Measurements from ENCODE around the gene DUSP5.

The DUSP5 gene

GRCh38 chr10:110493832-110494426, 3.8 kb upstream of the DUSP5 start:
- Histone ChIP-seq H3K27me3 (ENCODE audit: control insufficient read depth, insufficient read depth, low read length) (peaks cover 2% of the 10 kb centered on the region), H3K27ac (no peak overlapping the region), H3K9me3 (ENCODE audit: control insufficient read depth, low read length) (no peaks in the 10 kb centered on the region), H3K79me2 (no peaks in the 10 kb centered on the region), H3K36me3 (ENCODE audit: control insufficient read depth, insufficient read depth, low read length) (no peaks in the 10 kb centered on the region), H2AFZ (no peak overlapping the region), H3K4me2 (ENCODE audit: low read length) (no peak overlapping the region), H3K9ac (no peak overlapping the region), H3K4me1 (no peaks in the 10 kb centered on the region), H3K4me3 (ENCODE audit: low read depth, low read length) (no peak overlapping the region)
- TF ChIP-seq, protein P1, sequence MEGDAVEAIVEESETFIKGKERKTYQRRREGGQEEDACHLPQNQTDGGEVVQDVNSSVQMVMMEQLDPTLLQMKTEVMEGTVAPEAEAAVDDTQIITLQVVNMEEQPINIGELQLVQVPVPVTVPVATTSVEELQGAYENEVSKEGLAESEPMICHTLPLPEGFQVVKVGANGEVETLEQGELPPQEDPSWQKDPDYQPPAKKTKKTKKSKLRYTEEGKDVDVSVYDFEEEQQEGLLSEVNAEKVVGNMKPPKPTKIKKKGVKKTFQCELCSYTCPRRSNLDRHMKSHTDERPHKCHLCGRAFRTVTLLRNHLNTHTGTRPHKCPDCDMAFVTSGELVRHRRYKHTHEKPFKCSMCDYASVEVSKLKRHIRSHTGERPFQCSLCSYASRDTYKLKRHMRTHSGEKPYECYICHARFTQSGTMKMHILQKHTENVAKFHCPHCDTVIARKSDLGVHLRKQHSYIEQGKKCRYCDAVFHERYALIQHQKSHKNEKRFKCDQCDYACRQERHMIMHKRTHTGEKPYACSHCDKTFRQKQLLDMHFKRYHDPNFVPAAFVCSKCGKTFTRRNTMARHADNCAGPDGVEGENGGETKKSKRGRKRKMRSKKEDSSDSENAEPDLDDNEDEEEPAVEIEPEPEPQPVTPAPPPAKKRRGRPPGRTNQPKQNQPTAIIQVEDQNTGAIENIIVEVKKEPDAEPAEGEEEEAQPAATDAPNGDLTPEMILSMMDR (IDR thresholded peaks at IDR 0.05), result no peak

DNA sequence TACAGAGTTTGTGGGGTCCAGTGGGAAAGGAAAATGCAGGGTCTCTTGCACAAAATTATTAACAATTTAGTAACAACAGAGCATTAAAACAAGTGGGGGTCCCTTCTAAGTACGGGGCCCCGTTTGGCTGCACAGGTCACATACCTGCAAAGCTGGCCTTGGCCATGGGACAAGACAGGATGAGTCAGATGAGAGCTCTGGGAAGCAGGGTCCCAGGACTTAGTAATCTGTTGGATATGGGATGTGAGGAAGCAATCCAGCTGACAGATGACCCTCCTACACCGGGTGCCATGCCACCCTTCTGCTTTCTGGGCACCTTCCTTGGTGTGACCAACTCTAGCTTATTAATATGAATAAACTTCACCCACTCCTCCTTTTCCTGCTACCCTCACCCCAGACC, 3.2 kb upstream of the DUSP5 start:
- TF ChIP-seq, protein P1 (IDR thresholded peaks at IDR 0.05), result no peak
- H3K4me1 ChIP-seq, result no peaks in the 10 kb centered on the region
- no peaks in the 10 kb centered on the region for H3K36me3 ChIP-seq (ENCODE audit: control insufficient read depth, insufficient read depth, low read length)
- H3K9ac ChIP-seq, result no peak overlapping the region
- no peaks in the 10 kb centered on the region for H3K79me2 ChIP-seq
- H3K4me2 ChIP-seq (ENCODE audit: low read length), result no peak overlapping the region
- no peak overlapping the region for H3K27ac ChIP-seq
- peaks cover 4% of the 10 kb centered on the region for H3K27me3 ChIP-seq (ENCODE audit: control insufficient read depth, insufficient read depth, low read length)
- no peak overlapping the region for H3K4me3 ChIP-seq (ENCODE audit: low read depth, low read length)
- H2AFZ ChIP-seq, result no peak overlapping the region
- no peaks in the 10 kb centered on the region for H3K9me3 ChIP-seq (ENCODE audit: control insufficient read depth, low read length)

DNA sequence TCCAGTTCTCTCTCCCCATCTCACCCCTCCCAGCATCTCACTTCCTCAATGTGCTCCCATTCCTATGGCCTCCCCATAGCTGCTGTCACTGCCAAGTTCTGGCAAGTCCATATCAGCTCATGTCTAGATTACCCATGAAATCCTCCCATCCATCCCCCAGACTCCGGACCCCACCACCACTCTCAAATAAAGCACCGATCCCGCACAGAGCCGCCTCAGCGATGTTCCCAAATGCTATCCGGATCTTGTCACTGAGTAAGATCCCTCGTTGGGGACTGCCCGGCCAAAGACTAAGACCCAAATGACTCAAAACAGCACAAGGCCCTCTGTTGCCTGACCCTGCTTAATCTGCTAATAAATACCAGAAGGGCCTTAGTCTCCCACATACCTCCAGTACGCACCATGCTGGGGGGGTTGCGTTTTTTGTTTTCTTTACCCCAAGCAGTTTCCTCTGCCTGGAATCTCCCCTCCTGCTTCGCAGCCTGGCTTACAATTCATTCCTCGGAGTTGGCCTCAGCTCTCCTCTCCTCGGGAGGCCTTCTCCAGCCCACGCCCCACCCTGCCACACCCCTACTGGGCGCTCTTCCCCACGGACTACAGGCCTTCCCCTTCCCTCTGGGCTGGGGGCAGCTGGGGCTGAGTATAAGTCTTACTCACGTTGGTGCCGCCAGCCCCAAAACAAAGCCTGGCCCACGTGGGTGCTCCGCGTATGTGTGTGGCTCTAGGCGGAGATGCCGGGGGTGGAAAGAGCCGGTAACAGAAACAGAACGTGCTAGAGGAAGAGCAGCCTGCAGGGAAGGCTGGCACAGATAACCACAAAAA, 1.8 kb upstream of the DUSP5 start:
- Histone ChIP-seq H3K9ac (no peak overlapping the region), H3K4me1 (no peaks in the 10 kb centered on the region), H3K4me2 (ENCODE audit: low read length) (no peak overlapping the region), H3K27me3 (ENCODE audit: control insufficient read depth, insufficient read depth, low read length) (peaks cover 4% of the 10 kb centered on the region), H3K4me3 (ENCODE audit: low read depth, low read length) (no peak overlapping the region), H2AFZ (no peak overlapping the region), H3K79me2 (no peaks in the 10 kb centered on the region), H3K27ac (no peak overlapping the region), H3K9me3 (ENCODE audit: control insufficient read depth, low read length) (no peaks in the 10 kb centered on the region), H3K36me3 (ENCODE audit: control insufficient read depth, insufficient read depth, low read length) (no peaks in the 10 kb centered on the region)
- TF ChIP-seq, protein P1 (IDR thresholded peaks at IDR 0.05), result no peak

DNA sequence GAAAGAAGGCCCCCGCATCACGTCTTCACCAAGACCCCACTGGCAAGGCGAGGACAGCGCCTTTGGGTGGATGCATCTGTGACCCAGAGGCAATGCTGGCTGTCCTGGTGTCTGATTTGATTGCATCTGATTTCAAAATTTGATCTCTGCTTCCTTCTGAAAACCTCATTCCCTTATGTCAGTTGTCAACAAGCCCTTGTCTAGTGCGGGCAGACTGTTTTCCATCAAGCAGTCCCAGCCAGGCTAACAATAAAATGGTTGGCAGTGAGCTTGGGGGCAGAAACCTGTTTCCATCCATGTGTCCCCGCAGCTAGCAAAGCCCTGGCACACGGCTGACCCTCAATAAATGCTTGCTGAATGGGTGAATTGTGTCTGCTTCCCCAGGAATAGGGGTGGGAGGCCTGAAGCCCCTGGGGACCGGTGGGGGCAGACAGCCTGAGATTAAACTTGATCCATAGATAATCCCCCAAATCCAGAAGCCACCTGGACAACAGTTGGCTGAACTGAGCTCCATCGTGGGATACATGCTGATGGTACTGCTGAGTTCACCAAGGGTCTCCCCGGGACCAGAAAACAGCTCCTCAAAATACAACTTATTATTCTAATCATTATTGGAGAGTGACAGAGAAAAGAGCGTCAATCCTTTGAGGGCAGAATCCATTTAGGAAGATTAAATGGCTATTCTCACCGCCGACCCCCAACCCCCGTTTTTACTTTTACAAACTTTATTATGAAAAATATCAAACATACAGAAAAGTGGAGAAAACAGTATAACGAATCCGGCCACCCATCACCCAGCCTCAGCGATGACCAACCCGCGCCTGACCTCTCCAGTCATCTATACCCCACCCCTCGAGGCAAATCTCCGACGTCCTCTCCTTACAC, 912 bp upstream of the DUSP5 start:
- Histone ChIP-seq H3K4me2 (ENCODE audit: low read length) (no peak overlapping the region), H3K79me2 (no peaks in the 10 kb centered on the region), H3K27ac (peak overlapping the region; percentile 73), H2AFZ (peak overlapping the region; percentile 86), H3K9me3 (ENCODE audit: control insufficient read depth, low read length) (no peaks in the 10 kb centered on the region), H3K36me3 (ENCODE audit: control insufficient read depth, insufficient read depth, low read length) (no peaks in the 10 kb centered on the region), H3K9ac (no peak overlapping the region), H3K27me3 (ENCODE audit: control insufficient read depth, insufficient read depth, low read length) (peaks cover 4% of the 10 kb centered on the region), H3K4me1 (no peaks in the 10 kb centered on the region), H3K4me3 (ENCODE audit: low read depth, low read length) (peak overlapping the region; percentile 49)
- TF ChIP-seq, protein P1 (IDR thresholded peaks at IDR 0.05), result no peak
